Right lobe of liver (tissue), 4 donors: ENCODE results near the gene APOA5.

Source experiments
- CTCF ChIP-seq, 4 donors: fragments of 200-600 bp in 3 of 4; fragments of 450-650 bp in 1 of 4; IDR thresholded peaks; one replicate each; pipeline versions ENCODE4 v1.5.1 to v1.8.0; 2016 to 2022; ENCODE audit warnings: antibody characterized with exemption in 4 of 4, mild to moderate bottlenecking in 2 of 4
- POLR2A ChIP-seq: fragments of 450-650 bp; IDR thresholded peaks from one replicate; pipeline ENCODE4 v1.6.1; 2017; ENCODE audit warnings: antibody characterized with exemption, mild to moderate bottlenecking
- donor health status: DM: no; HTN: no; CAD: no.
- donor health status: DM: no; HTN: no; CAD: no.
- donor health status: DM: no; HTN: yes; CAD: no.

- TF ChIP-seq CTCF (IDR thresholded peaks at IDR 0.05), result no peak
- no peak for TF ChIP-seq POLR2A
These were observed 2.7 kb downstream of the APOA5 start for GRCh38 chr11:116788975-116789374.
